ENCODE results near the gene SCGB1C1. TPM values are rescaled to one million over a fixed set of nuclear protein-coding genes. Genes with fewer than 3 reads are reported as not detected.
"Not testable (repeated sequence)": the region's sequence is repeated elsewhere in the genome, so short reads cannot be mapped to it uniquely, and the experiment has no call there.

The SCGB1C1 gene
- total RNA-seq, 2 donors from 2014 or later = not detected

DNA sequence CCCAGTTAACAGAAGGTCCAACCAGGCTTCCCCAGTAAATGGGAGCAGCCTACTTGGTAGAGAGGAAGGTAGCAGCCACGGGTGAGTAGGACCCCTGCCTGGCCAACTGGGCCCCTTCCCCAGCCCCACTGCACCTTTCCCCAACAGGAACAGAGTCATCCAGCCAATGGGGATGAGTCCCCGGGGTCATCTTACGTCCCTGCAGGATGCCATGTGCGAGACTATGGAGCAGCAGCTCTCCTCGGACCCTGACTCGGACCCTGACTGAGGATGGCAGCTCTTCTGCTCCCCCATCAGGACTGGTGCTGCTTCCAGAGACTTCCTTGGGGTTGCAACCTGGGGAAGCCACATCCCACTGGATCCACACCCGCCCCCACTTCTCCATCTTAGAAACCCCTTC, 21.2 kb downstream of the SCGB1C1 start:
- H3K27ac ChIP-seq = no peak overlapping the region
- peaks cover 13% of the 10 kb centered on the region for H3K4me1 ChIP-seq
- intact Hi-C loops (cut with DNase I) = no loop called here
- H3K9ac ChIP-seq (ENCODE audit: low read depth in 2 of 2, low read length in 2 of 2) = no peak overlapping the region
- no peak overlapping the region for H3K4me3 ChIP-seq
- H3K36me3 ChIP-seq = peaks cover 26% of the 10 kb centered on the region
- H3K27me3 ChIP-seq = no peaks in the 10 kb centered on the region
- H3K9me3 ChIP-seq = no peaks in the 10 kb centered on the region
- no peak for DNase-seq
- TF ChIP-seq, protein P1, sequence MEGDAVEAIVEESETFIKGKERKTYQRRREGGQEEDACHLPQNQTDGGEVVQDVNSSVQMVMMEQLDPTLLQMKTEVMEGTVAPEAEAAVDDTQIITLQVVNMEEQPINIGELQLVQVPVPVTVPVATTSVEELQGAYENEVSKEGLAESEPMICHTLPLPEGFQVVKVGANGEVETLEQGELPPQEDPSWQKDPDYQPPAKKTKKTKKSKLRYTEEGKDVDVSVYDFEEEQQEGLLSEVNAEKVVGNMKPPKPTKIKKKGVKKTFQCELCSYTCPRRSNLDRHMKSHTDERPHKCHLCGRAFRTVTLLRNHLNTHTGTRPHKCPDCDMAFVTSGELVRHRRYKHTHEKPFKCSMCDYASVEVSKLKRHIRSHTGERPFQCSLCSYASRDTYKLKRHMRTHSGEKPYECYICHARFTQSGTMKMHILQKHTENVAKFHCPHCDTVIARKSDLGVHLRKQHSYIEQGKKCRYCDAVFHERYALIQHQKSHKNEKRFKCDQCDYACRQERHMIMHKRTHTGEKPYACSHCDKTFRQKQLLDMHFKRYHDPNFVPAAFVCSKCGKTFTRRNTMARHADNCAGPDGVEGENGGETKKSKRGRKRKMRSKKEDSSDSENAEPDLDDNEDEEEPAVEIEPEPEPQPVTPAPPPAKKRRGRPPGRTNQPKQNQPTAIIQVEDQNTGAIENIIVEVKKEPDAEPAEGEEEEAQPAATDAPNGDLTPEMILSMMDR (IDR thresholded peaks at IDR 0.05) = no peak

DNA sequence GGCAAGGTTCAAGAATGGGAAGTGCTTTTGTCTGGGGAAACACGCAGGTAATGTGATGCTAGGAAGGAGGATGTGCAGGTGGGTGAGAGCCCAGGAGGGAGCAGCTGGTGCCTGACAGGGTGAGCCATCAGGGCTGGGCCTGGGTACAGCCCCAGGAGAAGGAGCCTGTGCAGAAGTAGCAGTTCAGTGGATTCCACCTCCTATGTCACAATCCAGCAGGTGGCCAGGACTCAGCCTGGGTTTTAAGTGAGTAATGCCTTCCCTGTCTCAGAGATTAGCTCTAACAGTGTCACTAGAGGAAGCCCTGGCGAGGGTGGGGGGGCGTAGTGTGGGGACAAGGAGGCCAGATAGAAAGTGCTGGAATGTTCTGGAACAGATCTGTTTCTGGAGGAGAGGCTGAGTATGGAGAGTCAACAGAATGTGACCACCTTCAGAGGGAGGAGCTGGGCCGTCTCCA, 22.7 kb downstream of the SCGB1C1 start:
- TF ChIP-seq, protein P1 (IDR thresholded peaks at IDR 0.05) = no peak
- Histone ChIP-seq H3K4me3 (no peak overlapping the region), H3K36me3 (peaks cover 25% of the 10 kb centered on the region), H3K27me3 (no peaks in the 10 kb centered on the region), H3K4me1 (no peaks in the 10 kb centered on the region), H3K27ac (no peak overlapping the region), H3K9ac (ENCODE audit: low read depth in 2 of 2, low read length in 2 of 2) (no peak overlapping the region), H3K9me3 (no peaks in the 10 kb centered on the region)
- intact Hi-C loops (cut with DNase I) = no loop called here
- DNase-seq = no peak

DNA sequence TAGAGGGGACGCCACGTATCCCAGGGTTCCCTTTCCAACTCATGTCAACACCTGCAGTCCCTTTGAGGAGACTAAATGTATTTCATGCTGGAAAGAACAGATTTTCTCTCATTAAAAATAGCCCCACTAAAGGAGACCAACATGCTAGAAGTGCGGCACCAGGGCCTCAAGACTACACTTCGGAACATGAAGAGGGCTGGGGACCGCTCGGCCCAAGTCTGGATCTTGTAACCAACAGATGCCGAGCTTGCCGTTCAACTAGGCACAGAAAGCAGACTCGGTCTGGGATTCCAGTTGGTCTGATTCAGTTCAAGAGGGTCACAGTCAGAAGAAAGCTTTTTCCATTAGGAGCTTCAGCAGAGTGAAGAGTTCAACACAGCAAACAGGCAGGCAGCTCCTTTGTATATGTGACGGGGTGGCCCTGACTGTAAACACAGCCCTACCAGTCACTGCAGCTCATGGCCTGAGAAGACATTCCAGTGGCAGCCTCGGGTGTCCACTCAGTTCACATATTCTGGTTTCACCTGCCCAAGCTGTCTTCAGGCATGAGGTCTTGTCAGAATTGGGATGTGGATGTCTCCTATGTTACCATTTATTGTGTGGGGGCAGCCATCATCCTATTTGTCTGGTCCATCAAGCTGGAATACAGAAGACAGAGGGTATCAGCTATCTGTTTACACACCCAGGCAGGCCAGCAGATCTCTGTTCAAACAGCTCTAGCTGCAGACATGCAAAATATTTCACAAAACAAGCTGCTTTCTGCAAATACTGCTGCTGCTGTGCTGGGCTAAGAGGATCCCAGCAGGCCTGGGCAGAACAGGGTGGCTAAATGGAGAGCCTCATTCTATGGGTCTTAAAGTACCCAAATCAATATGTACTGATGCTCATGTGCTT, 23.4 kb downstream of the SCGB1C1 start:
- DNase-seq = no peak
- Histone ChIP-seq H3K9ac (ENCODE audit: low read depth in 2 of 2, low read length in 2 of 2) (no peak overlapping the region), H3K27ac (no peak overlapping the region), H3K4me3 (no peak overlapping the region), H3K27me3 (no peaks in the 10 kb centered on the region), H3K4me1 (no peaks in the 10 kb centered on the region), H3K9me3 (no peaks in the 10 kb centered on the region), H3K36me3 (peaks cover 20% of the 10 kb centered on the region)
- intact Hi-C loops (cut with DNase I) = no loop called here
- TF ChIP-seq, protein P1 (IDR thresholded peaks at IDR 0.05) = no peak

DNA sequence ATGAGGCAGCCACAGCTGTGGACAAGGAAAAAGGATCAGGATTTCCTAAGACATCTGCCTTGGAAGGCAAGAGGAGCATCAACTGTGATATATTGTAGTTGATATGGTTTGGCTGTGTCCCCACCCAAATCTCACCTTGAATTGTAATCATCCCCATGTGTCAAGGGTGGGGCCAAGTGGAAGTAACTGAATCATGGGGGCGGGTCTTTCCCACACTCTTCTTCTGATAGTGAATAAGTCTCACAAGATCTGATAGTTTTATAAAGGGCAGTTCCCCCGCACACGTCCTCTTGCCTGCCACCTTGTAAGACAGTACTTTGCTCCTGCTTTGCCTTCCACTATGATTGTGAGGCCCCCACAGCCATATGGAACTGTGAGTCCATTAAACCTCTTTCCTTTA, 24.8 kb downstream of the SCGB1C1 start:
- no peaks in the 10 kb centered on the region for H3K4me1 ChIP-seq
- intact Hi-C loops (cut with DNase I) = no loop called here
- no peak overlapping the region for H3K9ac ChIP-seq (ENCODE audit: low read depth in 2 of 2, low read length in 2 of 2)
- TF ChIP-seq, protein P1 (IDR thresholded peaks at IDR 0.05) = no peak
- no peak overlapping the region for H3K27ac ChIP-seq
- DNase-seq = no peak
- no peak overlapping the region for H3K4me3 ChIP-seq
- no peaks in the 10 kb centered on the region for H3K9me3 ChIP-seq
- no peaks in the 10 kb centered on the region for H3K27me3 ChIP-seq
- H3K36me3 ChIP-seq = peaks cover 13% of the 10 kb centered on the region

DNA sequence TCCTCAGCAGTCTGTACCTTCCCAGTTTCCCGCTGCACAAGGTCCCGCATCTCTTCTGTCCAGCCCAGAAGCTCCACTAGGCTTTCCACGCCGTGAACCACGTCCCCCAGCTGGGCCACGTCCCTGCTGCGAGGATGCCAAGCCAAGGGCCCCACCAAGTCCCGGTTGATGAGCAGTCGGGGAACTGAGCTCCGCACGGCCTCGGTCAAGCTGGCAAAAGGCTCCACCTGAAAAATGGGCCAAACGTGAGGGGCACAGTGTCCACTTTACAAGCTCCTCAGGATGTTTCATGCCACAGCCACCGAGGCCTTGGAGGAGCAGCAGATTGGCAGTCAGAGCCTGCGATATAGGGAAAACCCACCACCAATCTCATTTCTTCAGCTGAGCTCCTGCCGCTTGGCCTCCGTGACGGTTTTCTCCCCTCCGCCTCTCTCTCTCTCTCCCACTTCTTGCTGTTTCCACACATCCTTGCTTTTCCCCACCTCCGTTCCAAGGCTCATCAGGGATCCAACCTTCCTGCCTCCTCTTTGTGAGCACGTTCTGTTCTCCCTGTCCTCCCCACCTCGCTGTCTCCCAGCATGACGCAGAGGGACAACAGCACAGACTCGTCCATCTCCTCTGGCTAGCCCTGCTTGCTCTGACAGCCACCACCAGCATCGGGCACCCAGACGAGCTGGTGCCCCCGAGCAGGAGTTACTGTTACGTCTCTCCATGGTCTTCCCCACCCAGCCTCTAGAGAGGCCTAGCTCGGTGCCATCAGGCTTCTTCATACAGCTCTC, 26.1 kb downstream of the SCGB1C1 start:
- Histone ChIP-seq H3K9ac (ENCODE audit: low read depth in 2 of 2, low read length in 2 of 2) (no peak overlapping the region), H3K4me1 (no peaks in the 10 kb centered on the region), H3K9me3 (no peaks in the 10 kb centered on the region), H3K27ac (no peak overlapping the region), H3K36me3 (peaks cover 7% of the 10 kb centered on the region), H3K4me3 (no peak overlapping the region), H3K27me3 (no peaks in the 10 kb centered on the region)
- TF ChIP-seq, protein P1 (IDR thresholded peaks at IDR 0.05) = no peak
- intact Hi-C loops (cut with DNase I) = no loop called here
- no peak for DNase-seq

DNA sequence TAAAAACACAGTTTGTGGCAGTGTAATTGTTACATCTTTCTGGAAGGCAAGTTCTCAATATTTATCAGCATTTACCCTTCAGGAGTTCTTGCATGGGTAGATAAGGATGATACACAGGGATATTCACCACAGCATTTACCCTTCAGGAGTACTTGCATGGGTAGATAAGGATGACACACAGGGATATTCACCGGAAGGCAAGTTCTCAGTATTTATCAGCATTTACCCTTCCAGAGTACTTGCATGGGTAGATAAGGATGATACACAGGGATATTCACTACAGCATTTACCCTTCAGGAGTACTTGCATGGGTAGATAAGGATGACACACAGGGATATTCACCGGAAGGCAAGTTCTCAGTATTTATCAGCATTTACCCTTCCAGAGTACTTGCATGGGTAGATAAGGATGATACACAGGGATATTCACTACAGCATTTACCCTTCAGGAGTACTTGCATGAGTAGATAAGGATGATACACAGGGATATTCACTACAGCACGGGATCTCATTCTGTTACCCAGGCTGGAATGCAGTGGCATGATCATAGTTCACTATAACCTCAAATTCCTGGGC, 27.9 kb downstream of the SCGB1C1 start:
- H3K9me3 ChIP-seq; DNase-seq; H3K27ac ChIP-seq; H3K4me1 ChIP-seq; H3K36me3 ChIP-seq; H3K27me3 ChIP-seq; intact Hi-C loops (cut with DNase I); H3K4me3 ChIP-seq; H3K9ac ChIP-seq (ENCODE audit: low read depth in 2 of 2, low read length in 2 of 2): not testable (repeated sequence)

Data from colonic mucosa (tissue), 4 donors.